ENCODE data around the gene GMPPA. TPM values are rescaled to one million over a fixed set of nuclear protein-coding genes. Genes with fewer than 3 reads are reported as not detected.

Gene GMPPA
- total and polyA plus RNA-seq, 8 donors = 16.5 to 185 (median 32.5) TPM

DNA sequence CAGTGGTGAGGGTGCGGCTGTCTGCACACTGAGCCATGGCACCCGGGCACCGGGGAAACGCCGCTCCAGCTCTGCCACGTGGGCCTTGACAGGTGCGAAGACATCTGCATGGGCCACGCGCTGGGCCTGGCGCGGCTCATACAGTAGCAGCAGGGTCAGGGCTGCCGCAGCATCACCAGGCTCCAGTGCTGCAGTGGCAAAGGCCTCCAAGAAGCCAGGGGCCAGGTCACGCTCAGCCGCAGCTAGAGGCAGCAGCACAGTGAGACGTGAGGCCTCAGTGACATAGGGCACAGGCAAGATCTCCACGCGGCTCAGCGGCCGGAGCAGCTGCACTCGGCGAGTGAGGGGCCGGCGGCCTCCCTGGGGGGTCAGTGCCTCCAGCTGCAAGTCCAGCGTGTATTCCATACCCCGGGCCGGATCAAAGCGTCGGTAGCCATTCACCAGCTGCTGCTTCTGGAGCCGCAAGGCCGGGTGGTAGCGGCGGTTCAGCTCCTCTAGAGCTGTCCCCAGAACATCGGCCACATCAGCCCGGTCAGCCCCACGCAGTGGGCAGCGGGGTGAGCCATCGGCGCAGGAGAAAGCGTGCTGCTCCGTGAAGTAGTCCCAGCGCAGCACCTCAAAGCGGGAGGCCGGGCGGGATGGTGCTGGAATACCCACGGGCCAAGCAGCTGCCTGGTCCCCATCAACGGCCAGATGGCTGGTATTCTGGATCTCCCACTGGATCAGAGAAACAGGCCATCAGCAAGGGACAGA is 41.4 kb downstream of the GMPPA start:
- peaks cover 26 to 57% (median 45%) of the 10 kb centered on the region in 4 donors for H3K4me1 ChIP-seq
- TF ChIP-seq EP300 (IDR thresholded peaks at IDR 0.05) (no peak), POLR2A (IDR thresholded peaks at IDR 0.05) (no peak), POLR2AphosphoS5 (IDR thresholded peaks at IDR 0.05) (no peak)
- TF ChIP-seq, protein P1, sequence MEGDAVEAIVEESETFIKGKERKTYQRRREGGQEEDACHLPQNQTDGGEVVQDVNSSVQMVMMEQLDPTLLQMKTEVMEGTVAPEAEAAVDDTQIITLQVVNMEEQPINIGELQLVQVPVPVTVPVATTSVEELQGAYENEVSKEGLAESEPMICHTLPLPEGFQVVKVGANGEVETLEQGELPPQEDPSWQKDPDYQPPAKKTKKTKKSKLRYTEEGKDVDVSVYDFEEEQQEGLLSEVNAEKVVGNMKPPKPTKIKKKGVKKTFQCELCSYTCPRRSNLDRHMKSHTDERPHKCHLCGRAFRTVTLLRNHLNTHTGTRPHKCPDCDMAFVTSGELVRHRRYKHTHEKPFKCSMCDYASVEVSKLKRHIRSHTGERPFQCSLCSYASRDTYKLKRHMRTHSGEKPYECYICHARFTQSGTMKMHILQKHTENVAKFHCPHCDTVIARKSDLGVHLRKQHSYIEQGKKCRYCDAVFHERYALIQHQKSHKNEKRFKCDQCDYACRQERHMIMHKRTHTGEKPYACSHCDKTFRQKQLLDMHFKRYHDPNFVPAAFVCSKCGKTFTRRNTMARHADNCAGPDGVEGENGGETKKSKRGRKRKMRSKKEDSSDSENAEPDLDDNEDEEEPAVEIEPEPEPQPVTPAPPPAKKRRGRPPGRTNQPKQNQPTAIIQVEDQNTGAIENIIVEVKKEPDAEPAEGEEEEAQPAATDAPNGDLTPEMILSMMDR (IDR thresholded peaks at IDR 0.05) = no peak
- WGBS, 5 donors = 93 to 96% (median 95%) methylated on average over 18 to 46 of the region's 46 CpGs
- H3K9me3 ChIP-seq = no peaks in the 10 kb centered on the region
- peaks cover 19 to 34% (median 30%) of the 10 kb centered on the region in 4 donors for H3K36me3 ChIP-seq
- intact Hi-C loops (cut with DNase I; ENCODE audit: low total_unique reads) = loop anchor here (5.0 to 10.0 kb wide), 2 partner anchors 102 to 135 kb away; no protein-coding TSS in a partner anchor
- H3K27ac ChIP-seq = no peak overlapping the region
- DNase-seq = no peak
- no peak overlapping the region for H3K4me3 ChIP-seq
- H3K27me3 ChIP-seq = peaks cover 0 to 22% (median 0%) of the 10 kb centered on the region in 3 donors

DNA sequence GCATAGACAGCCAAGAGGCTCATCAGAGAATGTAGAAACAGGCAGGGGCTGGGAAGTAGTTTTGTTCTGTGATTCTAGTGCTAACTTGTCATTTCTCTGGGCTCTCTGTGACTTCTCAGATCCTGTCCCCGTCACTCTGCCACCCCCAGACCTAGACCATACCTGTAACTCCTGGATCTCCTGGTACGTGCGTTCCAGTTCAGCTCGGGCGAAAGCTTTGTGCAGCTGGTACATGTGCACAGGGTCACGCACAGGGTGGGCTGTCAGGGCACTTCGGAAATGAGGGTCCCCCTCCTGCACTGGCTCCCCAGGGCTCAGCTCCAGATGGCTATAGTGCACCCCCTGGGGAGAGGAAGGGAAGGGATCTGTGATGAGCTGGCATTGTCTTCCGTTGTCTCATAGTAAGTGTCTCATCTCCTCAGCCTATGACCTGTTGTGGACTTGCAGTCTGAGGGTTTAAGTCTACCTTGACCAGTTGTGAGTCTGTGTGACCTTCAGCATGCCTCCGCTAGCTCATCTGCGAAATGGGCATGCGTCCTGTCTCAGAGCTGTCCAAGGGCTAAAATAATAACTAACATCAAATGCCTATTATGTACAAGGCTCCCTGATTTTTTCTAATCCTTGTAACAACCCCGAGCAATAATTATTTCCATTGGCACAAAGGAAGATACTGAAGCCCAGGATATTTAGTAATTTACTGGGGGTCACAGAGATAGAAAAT is 42.3 kb downstream of the GMPPA start:
- 88 to 93% (median 91%) methylated on average over 11 to 12 of the region's 12 CpGs for WGBS, 5 donors
- DNase-seq = no peak
- intact Hi-C loops (cut with DNase I; ENCODE audit: low total_unique reads) = loop anchor here (5.0 kb wide), 1 partner anchor 101 kb away; no protein-coding TSS in a partner anchor
- TF ChIP-seq EP300 (IDR thresholded peaks at IDR 0.05) = no peak
- TF ChIP-seq, protein P1 (IDR thresholded peaks at IDR 0.05) = no peak
- TF ChIP-seq POLR2AphosphoS5 (IDR thresholded peaks at IDR 0.05) = no peak
- TF ChIP-seq POLR2A (IDR thresholded peaks at IDR 0.05) = no peak
- Histone ChIP-seq H3K4me3 (no peak overlapping the region), H3K36me3 (peaks cover 19 to 34% (median 30%) of the 10 kb centered on the region in 4 donors), H3K9me3 (no peaks in the 10 kb centered on the region), H3K27ac (peak overlapping the region in 1 of 5 donors; percentile 94), H3K27me3 (peaks cover 0 to 22% (median 0%) of the 10 kb centered on the region in 3 donors), H3K4me1 (peaks cover 26 to 57% (median 46%) of the 10 kb centered on the region in 4 donors)

DNA sequence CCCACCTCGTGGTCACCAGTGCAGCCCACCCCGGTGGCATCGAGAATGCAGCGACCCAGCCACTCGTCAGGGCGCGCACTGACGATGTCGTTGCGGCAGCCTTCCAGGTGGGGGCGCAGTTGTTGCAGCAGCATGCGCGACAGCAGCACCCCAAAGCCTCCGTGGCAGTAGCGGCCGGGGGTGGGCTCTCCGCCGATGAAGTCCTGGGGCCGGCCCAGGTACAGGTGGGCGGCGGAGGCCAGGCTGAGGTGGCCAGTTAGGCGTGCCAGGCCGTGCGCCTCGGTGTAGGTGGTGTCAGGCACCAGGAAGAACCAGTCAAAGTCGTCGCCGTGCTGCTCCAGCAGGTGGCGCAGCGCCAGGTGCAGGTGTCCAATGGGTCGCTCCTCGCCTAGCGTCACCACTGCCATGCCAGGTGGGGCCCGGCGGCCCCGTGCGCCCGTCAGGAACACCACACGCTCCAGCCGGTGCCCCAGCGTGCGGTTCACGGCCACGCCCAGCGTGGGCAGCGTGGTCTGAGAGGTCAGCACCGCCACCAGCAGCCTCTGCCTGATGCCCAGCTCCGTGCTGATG is 43.0 kb downstream of the GMPPA start:
- 0 to 16% (median 11%) methylated on average over 4 to 48 of the region's 48 CpGs for WGBS, 5 donors
- intact Hi-C loops (cut with DNase I; ENCODE audit: low total_unique reads) = loop anchor here (5.0 kb wide), 1 partner anchor 101 kb away; no protein-coding TSS in a partner anchor
- Histone ChIP-seq H3K4me3 (peak overlapping the region; percentile 74 to 88 (median 82)), H3K36me3 (peaks cover 19 to 34% (median 30%) of the 10 kb centered on the region in 4 donors), H3K27ac (peak overlapping the region; percentile 44 to 97 (median 95)), H3K4me1 (peaks cover 26 to 57% (median 46%) of the 10 kb centered on the region in 4 donors), H3K9me3 (no peaks in the 10 kb centered on the region), H3K27me3 (peaks cover 0 to 22% (median 0%) of the 10 kb centered on the region in 3 donors)
- TF ChIP-seq EP300 (IDR thresholded peaks at IDR 0.05) = no peak
- TF ChIP-seq, protein P1 (IDR thresholded peaks at IDR 0.05) = peak in 6 of 7 experiments; percentile 53 to 97 (median 90)
- peak in 2 of 3 donors; percentile 34 to 78 for TF ChIP-seq POLR2AphosphoS5 (IDR thresholded peaks at IDR 0.05)
- no peak for TF ChIP-seq POLR2A (IDR thresholded peaks at IDR 0.05)
- DNase-seq = peak; percentile 94 to 96

Data from stomach (tissue), 9 donors.